Activated naive CD4-positive, alpha-beta T cell (primary cell): ENCODE data around the gene TCEA2.

Experiments used
- DNase-seq, 4 experiments: peaks; one replicate each; lab custom pipeline; 2025; lab: John Stamatoyannopoulos, UW

The TCEA2 gene

DNA sequence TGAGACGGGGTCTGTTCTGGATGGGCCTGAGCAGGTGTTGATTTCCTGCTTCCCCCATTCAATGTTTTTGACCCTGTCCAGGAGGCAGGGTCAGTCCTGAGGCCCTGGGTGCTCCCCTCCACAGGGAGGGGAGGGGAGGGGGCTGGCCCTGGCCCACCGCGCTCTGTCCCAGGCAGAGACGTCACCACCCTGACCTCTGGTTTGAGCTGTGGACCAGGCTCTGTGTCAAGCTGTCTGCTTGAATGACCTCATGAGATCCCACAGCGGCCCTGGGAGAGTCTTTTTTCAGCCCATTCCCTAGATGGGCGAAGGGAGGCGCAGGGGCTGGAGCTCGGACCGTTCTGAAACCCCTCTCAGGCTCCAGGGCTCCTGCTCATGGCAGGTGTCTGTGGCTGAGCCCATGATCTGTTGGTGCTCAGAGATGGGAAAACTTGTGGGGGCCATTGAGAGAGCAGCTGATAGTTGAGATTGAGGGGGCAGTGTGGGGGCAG, 30.1 kb downstream of the TCEA2 start:
- no peak for DNase-seq

DNA sequence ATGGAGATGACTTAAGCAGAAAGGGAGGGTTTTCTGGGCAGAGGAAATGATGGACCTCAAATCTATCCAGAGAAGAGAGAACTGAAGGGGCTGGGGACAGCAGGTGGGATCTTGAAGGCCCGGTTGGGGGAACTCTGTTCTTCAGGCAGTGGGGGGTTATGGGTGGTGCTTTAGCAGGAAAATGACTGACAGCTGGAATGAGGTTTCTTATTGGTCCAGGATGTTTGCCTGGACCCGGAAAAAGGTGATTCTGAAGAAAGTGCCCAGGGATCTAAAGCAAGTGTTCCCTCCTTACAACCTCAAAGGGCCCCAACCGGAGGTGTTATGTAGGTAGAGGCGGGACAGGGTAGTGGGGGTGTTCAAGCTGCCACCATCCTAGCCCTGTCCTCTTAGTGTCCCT, 32.5 kb downstream of the TCEA2 start:
- no peak for DNase-seq

DNA sequence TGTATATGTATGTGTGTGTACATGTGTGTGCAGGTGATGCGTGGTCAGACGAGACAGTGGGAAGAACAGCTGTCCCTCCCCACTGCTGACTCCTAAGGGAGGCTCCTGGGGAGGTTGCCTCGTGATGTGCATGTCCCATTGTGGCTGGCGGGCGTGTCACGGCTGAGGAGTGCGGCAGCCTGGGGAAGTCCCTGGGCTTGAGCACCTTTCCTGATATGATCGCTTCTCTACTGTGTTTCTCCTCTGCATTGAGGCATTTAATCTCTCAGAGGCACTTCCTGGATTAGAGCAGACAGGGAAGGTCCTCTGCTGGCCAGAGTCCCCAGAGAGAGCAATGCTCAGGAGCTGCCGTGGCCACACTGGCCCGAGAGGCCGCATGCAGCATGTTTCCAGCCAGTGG, 32.9 kb downstream of the TCEA2 start:
- no peak for DNase-seq

DNA sequence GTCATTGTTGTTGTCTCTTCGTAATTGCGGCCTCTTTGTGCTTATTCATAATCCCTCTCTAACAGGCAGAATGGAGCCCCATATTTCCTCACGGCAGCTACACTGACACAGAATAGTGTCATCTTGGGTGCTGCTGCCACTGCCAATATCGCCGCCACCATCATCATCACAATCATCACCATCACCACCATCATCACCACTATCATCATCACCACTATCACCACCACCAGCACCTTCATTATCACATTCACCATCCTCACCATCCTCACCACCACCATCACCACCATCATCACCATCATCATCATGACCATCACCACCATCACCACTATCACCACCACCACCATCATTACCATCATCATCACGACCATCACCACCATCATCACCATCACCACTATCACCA, 33.5 kb downstream of the TCEA2 start:
- no peak for DNase-seq

DNA sequence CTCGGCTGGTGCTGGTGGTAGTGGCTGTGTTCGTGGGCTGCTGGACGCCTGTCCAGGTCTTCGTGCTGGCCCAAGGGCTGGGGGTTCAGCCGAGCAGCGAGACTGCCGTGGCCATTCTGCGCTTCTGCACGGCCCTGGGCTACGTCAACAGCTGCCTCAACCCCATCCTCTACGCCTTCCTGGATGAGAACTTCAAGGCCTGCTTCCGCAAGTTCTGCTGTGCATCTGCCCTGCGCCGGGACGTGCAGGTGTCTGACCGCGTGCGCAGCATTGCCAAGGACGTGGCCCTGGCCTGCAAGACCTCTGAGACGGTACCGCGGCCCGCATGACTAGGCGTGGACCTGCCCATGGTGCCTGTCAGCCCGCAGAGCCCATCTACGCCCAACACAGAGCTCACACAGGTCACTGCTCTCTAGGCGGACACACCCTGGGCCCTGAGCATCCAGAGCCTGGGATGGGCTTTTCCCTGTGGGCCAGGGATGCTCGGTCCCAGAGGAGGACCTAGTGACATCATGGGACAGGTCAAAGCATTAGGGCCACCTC, 35.5 kb downstream of the TCEA2 start:
- DNase-seq: no peak

DNA sequence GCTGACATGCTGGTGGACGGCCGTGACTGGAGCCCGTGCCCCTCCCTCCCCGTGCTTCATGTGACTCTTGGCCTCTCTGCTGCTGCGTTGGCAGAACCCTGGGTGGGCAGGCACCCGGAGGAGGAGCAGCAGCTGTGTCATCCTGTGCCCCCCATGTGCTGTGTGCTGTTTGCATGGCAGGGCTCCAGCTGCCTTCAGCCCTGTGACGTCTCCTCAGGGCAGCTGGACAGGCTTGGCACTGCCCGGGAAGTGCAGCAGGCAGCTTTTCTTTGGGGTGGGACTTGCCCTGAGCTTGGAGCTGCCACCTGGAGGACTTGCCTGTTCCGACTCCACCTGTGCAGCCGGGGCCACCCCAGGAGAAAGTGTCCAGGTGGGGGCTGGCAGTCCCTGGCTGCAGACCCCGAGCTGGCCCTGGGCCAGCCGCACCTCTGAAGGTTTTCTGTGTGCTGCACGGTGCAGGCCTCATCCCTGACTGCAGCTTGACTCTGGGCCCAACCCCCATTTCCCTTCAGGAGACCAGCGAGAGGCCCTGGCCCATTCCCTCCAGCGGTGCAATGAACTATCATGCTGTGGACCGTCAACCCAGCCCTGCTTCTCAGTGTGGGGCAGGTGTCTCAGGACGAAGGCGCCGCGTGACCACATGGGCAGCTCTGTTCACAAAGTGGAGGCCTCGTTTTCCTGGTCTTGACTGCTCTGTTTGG, 36.2 kb downstream of the TCEA2 start:
- DNase-seq: no peak

DNA sequence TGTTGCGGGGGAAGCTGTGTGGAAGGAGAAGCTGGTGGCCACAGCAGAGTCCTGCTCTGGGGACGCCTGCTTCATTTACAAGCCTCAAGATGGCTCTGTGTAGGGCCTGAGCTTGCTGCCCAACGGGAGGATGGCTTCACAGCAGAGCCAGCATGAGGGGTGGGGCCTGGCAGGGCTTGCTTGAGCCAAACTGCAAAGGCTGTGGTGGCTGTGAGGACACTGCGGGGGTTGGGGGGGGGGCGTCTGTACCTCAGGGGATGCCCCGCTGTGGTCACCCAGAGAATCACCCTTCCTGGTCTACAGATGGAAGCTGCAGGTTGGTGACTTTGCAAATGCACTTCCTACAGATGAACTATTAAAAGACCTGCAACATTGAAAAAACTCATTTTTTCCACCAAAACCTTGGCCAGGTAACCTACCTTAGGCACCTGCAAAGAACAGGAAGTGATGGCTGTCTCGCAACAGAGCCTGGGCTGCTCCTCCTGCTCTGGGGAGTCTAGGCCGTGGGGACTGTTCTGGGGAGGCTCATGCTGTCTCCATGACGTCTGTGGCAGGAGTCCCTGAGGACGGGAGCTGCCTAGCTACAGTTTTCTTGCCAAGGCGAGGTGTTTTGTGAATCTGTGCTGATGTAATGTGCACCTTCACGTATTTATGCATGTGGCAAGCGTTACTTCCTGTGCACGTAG, 37.0 kb downstream of the TCEA2 start:
- no peak for DNase-seq

DNA sequence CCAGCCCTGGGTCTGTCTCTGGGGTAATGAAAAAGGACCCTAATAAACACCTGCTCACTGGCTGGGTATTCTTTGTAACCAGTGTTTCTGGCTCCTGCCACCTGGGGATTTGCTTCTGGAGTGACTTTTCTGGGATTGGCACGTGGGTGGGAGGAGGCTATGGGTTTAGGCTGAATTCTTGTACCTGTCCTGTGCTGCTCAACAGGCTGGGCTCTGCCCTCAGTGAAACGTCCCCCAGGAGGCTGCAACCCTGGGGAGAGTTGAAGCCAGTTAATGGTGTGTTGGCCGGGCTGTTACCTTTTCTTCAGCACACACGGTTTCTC, 37.5 kb downstream of the TCEA2 start:
- no peak for DNase-seq

DNA sequence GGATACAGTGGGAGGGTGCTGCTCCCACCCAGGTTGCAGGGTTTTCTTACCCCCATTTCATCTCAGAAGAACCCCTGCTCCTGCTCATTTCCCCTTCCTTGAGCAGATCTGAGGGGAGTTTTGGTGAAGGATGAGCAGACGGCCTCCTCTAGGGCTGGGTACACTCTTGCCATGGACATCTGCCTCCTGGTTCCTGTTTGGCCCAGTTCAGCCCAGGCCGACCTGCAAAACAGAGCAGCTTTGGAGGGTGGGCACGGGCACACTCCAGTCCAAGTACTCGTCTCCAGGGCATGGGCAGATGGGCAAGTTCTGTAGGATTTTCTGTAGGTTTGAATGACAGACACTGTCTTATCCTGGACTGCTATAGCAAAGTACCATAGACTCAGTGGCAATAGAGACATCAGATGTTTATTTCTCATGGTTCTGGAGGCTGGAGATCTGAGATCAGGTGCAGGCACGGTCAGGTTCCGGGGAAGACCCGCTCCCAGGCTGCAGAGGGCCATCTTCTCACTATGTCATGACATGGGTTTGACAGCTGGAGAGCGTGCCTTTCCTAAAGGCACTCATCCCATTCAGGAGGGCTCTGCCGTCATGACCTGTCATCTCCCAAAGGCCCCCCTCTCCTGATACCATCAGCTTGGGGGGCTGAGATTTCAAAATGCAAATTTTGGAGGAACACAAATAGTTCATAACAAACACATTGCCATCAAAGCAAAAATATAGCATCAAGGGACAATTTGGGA, 38.1 kb downstream of the TCEA2 start:
- no peak for DNase-seq

DNA sequence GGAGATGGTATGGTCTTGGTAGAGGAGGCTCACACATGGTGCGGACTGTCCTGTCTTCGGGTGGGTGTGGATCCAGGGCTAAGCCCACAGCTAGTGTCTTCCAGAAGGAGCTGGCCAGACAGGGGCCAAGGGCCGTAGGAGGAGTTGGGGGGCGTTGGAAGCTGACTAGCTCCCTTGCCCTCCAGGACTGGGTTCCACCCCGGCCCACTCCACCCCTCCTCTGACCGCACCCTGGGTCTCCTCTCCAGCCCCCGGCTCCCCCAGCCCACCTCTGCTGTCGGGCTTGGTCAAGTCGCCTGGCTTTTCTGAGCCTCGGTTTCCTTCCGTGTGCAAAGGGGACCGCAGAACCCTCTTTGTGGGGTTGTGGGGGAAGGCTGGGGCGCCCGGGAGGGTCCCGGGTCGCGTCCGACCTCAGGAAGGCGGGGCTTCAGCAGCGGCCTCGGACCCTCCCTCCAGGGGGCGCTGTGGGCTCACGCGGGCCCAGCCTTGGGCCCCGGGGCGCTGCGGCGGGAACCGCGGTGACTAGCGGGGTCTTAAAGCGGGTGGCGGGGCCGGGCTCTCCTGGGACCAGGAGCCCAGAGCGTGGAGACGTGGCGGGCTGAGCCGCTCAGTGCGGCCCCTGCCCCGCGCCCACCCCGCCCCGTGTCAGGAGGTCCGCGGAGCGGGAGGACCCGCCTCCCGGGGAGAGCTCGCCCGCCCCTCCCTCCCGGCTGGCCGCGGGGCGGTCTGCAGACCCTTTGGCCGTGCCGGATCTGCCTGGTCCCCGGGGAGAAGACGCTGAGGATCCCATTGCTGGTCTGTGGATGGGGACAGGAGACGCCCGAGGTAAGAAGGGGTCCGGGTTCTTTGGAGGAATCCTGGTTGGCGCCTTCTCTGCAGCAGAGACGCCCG, 39.0 kb downstream of the TCEA2 start:
- DNase-seq: peak in 3 of 4 experiments; percentile 49 to 69 (median 53)

DNA sequence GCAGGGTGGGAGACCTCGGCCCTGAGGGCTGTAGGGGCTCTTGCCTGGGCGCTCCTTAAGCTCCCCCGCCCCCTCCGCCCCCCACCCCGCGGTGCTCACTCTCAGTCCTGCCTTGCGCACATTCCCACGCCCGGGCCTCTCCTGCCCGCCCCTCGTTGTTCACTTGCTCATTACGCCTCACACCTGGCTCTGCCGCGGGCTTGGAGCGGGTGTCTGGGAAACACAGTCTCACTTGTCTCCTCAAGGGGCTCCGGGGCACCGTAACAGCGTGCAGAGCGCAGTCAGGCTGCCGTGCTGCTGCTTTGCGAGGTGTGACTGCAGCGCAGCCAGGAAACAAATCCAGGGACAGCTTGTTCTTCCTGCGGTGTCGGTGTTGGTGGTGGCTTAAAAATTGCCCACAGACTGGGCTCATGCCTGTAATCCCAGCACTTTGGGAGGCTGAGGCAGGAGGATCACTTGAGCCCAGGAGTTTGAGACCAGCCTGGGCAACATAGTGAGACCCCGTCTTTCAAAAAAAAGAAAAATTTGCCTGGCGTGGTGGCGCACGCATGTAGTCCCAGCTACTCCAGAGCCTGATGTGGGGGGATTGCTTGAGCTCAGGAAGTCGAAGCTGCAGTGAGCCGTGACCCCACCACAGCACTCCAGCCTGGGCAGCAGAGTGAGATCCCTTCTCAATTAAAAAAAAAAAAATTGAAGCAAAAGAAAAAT, 39.8 kb downstream of the TCEA2 start:
- DNase-seq: no peak

DNA sequence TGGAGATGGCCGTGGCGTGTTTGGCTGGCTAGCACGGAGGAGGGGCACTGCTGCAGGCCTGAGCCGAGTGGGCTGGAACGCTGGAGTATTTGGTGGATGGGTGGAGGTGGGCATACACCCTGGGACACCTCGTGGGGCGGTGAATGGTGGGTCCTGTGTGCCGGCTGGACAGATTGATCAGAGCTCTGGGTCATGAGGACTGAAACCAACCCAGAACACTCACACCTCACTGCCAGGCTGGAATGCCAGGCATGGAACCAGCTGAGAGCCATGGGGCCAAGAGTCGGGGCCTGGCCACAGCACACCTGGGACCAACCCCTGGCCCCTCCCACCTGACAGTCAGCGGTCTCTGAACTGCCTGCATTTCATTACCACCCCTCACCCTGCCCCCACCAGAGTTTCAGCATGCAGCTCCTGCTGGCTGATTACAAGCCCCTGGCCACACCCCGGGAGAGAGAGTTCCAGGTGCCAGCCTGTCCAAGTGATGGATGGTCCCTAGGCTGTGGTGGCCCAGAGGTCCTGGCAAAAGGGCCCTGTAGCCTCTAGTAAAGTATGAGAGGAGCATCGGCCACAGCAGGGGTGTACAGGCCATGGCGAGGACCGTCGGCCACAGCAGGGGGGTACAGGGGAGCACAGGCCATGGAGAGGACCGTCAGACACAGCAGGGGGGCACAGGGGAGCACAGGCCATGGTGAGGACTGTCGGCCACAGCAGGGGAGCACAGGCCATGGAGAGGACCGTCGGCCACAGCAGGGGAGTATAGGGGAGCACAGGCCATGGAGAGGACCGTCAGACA, 41.1 kb downstream of the TCEA2 start:
- no peak for DNase-seq

DNA sequence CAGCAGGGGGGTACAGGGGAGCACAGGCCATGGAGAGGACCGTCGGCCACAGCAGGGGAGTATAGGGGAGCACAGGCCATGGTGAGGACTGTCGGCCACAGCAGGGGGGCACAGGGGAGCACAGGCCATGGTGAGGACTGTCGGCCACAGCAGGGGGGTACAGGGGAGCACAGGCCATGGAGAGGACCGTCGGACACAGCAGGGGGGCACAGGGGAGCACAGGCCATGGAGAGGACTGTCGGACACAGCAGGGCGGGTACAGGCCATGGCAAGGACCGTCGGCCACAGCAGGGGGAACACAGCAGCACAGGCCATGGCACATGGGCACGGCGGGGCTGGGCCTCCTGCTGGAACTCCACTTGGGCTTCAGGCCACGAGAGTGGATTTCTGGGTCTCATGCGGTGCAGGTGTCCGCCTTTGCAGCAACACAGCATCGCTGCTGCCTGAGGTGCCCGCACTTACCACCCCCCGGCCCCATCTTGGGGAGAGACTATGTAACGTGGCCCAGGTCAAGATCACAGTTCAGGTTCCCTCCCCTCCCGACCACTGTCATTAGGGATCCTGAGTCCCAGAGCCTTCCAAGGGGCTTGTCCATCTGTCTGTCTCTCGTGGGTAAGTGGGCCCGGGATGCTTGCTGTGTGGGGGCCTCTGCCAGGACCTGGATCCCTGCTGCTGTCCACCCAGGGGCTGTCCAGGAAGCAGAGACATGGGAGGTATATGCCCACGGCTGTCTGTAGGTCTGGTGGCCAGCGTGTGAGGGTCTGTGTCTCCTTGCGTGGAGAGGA, 41.9 kb downstream of the TCEA2 start:
- DNase-seq: no peak

DNA sequence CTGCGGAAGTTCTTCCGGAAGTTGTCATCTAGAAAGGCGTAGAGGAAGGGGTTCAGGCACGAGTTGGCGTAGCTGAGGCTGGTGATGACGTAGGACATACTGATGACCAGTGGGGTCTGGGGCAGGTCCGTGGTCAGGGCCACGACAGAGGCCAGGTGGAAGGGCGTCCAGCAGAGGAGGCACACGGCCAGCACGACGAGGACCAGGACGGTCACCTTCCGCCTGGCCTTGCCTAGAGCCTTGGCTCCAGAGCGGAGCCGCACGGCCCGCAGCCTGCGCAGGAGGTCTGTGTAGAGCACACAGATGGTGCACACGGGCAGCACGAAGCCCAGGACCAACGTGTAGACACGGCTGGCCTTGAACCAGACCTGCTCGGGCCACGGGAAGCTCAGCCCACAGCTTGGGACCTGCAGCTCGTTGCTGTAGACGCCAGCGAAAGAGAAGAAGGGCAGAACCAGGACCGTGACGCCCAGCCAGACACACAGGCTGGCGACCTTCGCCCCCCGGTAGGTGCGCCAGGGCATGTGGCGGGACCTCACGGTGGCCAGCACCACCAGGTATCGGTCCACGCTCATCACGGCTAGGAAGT, 42.9 kb downstream of the TCEA2 start:
- no peak for DNase-seq

DNA sequence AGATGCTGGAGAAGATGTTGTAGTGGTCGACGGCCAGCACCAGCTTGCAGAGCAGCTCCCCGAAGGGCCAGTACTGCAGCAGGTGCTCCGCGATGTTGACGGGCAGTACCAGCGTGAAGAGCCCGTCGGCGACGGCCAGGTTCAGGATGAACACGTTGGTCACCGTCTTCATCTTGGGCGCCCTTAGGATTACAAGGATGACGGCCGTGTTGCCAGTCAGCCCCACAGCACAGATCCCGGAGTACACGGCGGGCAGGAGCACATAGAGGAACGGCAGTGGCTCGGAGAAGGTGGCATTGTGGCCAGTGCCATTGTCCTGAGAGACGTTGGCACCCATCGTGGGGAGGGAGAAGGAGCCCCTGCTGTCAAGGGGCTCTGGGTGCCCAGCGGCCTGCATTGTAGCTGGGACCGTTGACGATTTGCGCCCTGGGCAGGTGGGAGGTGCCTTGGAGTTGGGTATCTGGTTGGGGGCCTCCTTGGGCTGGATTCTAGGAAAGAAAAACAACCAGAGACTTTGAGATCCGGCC, 43.5 kb downstream of the TCEA2 start:
- DNase-seq: no peak

DNA sequence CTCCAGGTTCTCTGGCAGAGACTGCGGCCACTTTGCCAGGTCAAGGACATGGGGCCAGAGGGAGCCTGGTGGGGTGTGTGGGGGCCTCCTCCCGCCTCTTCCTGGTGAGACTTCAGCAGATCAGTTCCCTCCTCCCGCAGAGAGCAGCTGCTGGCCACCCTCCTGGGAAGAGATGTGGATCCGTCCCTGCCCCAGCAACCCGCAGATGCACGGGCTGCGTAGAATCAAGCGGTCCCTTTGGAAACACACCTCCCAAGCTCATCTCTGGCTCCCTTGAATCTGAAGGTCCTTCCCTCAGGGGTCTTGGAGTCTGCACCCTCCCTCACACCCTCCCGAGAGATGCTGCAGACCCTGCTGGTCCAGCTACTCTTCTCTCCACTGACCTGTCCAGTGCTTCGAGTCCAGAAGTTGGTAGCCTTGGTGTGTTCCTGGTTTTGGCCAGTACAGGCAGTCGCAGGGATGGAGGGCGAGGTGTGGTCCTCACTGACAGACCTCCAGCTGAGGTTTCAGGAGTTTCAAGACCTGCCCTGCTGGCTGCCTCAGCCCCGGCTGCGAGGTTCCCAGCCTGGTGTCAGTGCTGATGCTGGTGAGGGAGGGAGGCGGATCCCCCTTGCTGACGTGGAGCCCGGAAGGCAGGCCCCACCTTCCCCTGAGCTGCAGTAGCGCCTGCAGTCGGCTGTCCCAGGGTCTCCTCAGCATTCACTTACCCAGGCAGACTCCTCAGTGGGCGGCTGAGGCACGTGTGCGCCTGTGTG, 44.2 kb downstream of the TCEA2 start, which contains the start of gene NPBWR2:
Gene NPBWR2 (minus strand): TSS at position 585 of the 755 bp plus-strand sequence. CDS start 734 bp downstream, outside the sequence.
- peak in 1 of 4 experiments; percentile 19 for DNase-seq

DNA sequence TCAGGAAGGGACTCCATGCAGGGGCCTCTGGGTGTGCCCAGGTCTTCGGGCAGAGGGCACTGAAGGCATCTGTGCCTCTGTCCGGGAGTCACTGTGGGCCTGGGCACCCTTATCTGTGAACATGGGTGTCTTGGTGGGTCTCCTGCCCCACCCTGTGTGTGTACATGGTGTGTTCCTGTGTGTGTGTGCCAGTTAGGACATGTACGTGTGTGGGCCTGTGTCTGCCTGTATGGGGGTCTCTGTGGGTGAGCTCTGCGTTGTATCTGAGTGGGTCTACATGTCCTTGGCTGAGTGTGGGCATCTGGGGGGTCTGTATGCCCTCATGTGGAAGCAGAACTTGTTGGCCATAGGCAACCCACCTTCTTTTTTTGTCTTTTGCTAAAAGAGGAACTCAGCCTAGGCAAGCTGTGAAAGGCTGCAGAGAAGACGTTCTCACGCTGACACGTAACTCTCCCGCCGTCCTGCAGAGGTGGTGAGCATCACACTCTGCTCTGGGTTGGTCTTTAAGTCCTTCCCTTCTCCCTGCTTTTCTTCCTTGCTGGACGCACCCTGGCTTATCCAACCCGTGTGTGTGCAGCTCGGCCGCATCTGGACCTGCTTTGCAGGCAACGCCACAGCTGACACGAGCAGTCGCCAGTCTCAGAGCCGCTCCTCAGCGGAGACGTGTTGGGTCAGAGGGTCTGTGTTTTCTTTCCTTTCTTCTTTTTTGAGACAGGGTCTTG, 44.9 kb downstream of the TCEA2 start:
- DNase-seq: no peak
